Measurements from ENCODE around the gene MUSK. TPM values are rescaled to one million over a fixed set of nuclear protein-coding genes. Genes with fewer than 3 reads are reported as not detected.

MUSK gene
- total and polyA plus RNA-seq, 2 donors (not counting 3 experiments of a cell fraction or from before 2014, with no cell fraction given), result 0.08 TPM; not detected in 1

- TF ChIP-seq CTCF (IDR thresholded peaks at IDR 0.05; ENCODE audit: extremely low read depth in 1 of 2, insufficient read depth in 1 of 2, low read depth in 1 of 2, low read length in 2 of 2) (peak; percentile 41 to 46), POLR2A (IDR thresholded peaks at IDR 0.05; ENCODE audit: low read depth, low read length) (no peak)
- H2AFZ ChIP-seq (ENCODE audit: low read depth, low read length), result no peak overlapping the region
- intact Hi-C loops (cut with micrococcal nuclease), result loop anchor here (1.0 to 10.0 kb wide), 6 partner anchors 171 to 1049 kb away; partner anchors contain the start of gene TXN
These were observed 45.0 kb upstream of the MUSK start for GRCh38 chr9:110623462-110624025.

GRCh38 chr9:110626101-110626829 lies 42.3 kb upstream of the MUSK start:
- intact Hi-C loops (cut with micrococcal nuclease), result loop anchor here (10.0 kb wide), 1 partner anchor 741 kb away; no protein-coding TSS in a partner anchor
- DNase-seq (ENCODE audit: low read depth, low spot score), result peak; percentile 36

More at GRCh38 chr9:110623462-110624025, 45.0 kb upstream of the MUSK start:
- no peaks in the 10 kb centered on the region for H3K4me1 ChIP-seq (ENCODE audit: control insufficient read depth, extremely low read depth, insufficient read depth, low read length)
- H3K9ac ChIP-seq (replicated peaks; ENCODE audit: extremely low read depth, insufficient read depth, low read length), result no peak overlapping the region
- no peaks in the 10 kb centered on the region for H3K27me3 ChIP-seq (ENCODE audit: control insufficient read depth in 2 of 2, insufficient read depth in 2 of 2, low read length in 2 of 2)
- dilution Hi-C loops (cut with MboI; ENCODE audit: extremely low pct_ligation_motif_present, low sequenced_read_pairs), result no loop called here
- H3K4me3 ChIP-seq (replicated peaks in 1 of 3; ENCODE audit: insufficient read depth in 1 of 3, low read depth in 1 of 3, low read length in 3 of 3), result no peak overlapping the region
- DNase-seq (ENCODE audit: low read depth, low spot score), result peak; percentile 75
- CTCF ChIA-PET, result interaction anchor here (0.6 to 2.4 kb wide), 42 partner anchors 14 to 1049 kb away, joined by 3 to 105 read pairs (median 4); partner anchors contain the start of gene TXN
- BruUV-seq (replicated peaks), result no TSS peak
- H3K4me2 ChIP-seq (ENCODE audit: insufficient read depth, low read length), result no peak overlapping the region
- FAIRE-seq, result no peak
- H3K9me1 ChIP-seq (replicated peaks; ENCODE audit: control insufficient read depth, extremely low read depth, insufficient read depth, low read length), result no peaks in the 10 kb centered on the region
- POLR2A ChIA-PET, result no interaction called here
- H3K79me2 ChIP-seq (ENCODE audit: control insufficient read depth, insufficient read depth, low read length), result no peaks in the 10 kb centered on the region
- no peak overlapping the region for H3K27ac ChIP-seq (ENCODE audit: insufficient read depth, low read depth, low read length)
- no peaks in the 10 kb centered on the region for H3K9me3 ChIP-seq (replicated peaks; ENCODE audit: control insufficient read depth, insufficient read depth, low read length)
- H3K36me3 ChIP-seq (ENCODE audit: control insufficient read depth in 2 of 2, extremely low read depth in 1 of 2, insufficient read depth in 2 of 2, low read length in 2 of 2), result no peaks in the 10 kb centered on the region
- no peaks in the 10 kb centered on the region for H4K20me1 ChIP-seq (replicated peaks; ENCODE audit: control insufficient read depth, extremely low read depth, insufficient read depth, low read length)

More at GRCh38 chr9:110626101-110626829, 42.3 kb upstream of the MUSK start:
- no peaks in the 10 kb centered on the region for H3K4me1 ChIP-seq (ENCODE audit: control insufficient read depth, extremely low read depth, insufficient read depth, low read length)
- H2AFZ ChIP-seq (ENCODE audit: low read depth, low read length), result peak overlapping the region; percentile 27
- dilution Hi-C loops (cut with MboI; ENCODE audit: extremely low pct_ligation_motif_present, low sequenced_read_pairs), result no loop called here
- BruUV-seq (replicated peaks), result no TSS peak
- no peak for FAIRE-seq
- no peak overlapping the region for H3K4me3 ChIP-seq (replicated peaks in 1 of 3; ENCODE audit: insufficient read depth in 1 of 3, low read depth in 1 of 3, low read length in 3 of 3)
- no peaks in the 10 kb centered on the region for H3K79me2 ChIP-seq (ENCODE audit: control insufficient read depth, insufficient read depth, low read length)
- H4K20me1 ChIP-seq (replicated peaks; ENCODE audit: control insufficient read depth, extremely low read depth, insufficient read depth, low read length), result no peaks in the 10 kb centered on the region
- H3K9ac ChIP-seq (replicated peaks; ENCODE audit: extremely low read depth, insufficient read depth, low read length), result no peak overlapping the region
- H3K4me2 ChIP-seq (ENCODE audit: insufficient read depth, low read length), result no peak overlapping the region
- H3K36me3 ChIP-seq (ENCODE audit: control insufficient read depth in 2 of 2, extremely low read depth in 1 of 2, insufficient read depth in 2 of 2, low read length in 2 of 2), result no peaks in the 10 kb centered on the region
- H3K9me1 ChIP-seq (replicated peaks; ENCODE audit: control insufficient read depth, extremely low read depth, insufficient read depth, low read length), result no peaks in the 10 kb centered on the region
- H3K27me3 ChIP-seq (ENCODE audit: control insufficient read depth in 2 of 2, insufficient read depth in 2 of 2, low read length in 2 of 2), result no peaks in the 10 kb centered on the region
- no peaks in the 10 kb centered on the region for H3K9me3 ChIP-seq (replicated peaks; ENCODE audit: control insufficient read depth, insufficient read depth, low read length)
- TF ChIP-seq FOS (IDR thresholded peaks at IDR 0.05; ENCODE audit: borderline replicate concordance, insufficient read depth, low read length) (no peak), POLR2AphosphoS5 (IDR thresholded peaks at IDR 0.05; ENCODE audit: insufficient read depth, low read depth, low read length) (no peak), MYC (IDR thresholded peaks at IDR 0.05; ENCODE audit: low read depth, low read length) (no peak), CTCF (IDR thresholded peaks at IDR 0.05; ENCODE audit: extremely low read depth in 1 of 2, insufficient read depth in 1 of 2, low read depth in 1 of 2, low read length in 2 of 2) (no peak), EZH2 (IDR thresholded peaks at IDR 0.05; ENCODE audit: borderline replicate concordance, low read depth, low read length, severe bottlenecking) (no peak), JUN (IDR thresholded peaks at IDR 0.05; ENCODE audit: borderline replicate concordance, insufficient read depth, insufficient read length, low read depth) (no peak), MAX (IDR thresholded peaks at IDR 0.05; ENCODE audit: insufficient read depth, insufficient read length) (no peak), POLR2A (IDR thresholded peaks at IDR 0.05; ENCODE audit: low read depth, low read length) (no peak), GATA2 (IDR thresholded peaks at IDR 0.05; ENCODE audit: insufficient read depth, insufficient read length, low read depth, low read length) (no peak)
- CTCF ChIA-PET, result interaction anchor here (1.0 kb wide), 1 partner anchor 199 kb away, joined by 4 read pairs; no protein-coding TSS in a partner anchor
- POLR2A ChIA-PET, result no interaction called here
- no peak overlapping the region for H3K27ac ChIP-seq (ENCODE audit: insufficient read depth, low read depth, low read length)

All from endothelial cell of umbilical vein (primary cell).